Measurements from ENCODE around the gene ACOX3. TPM values are rescaled to one million over a fixed set of nuclear protein-coding genes. Genes with fewer than 3 reads are reported as not detected.

Gene ACOX3
- total RNA-seq, 4 donors from 2014 or later = 17.3 to 36.0 (median 24.5) TPM

GRCh38 chr4:8395504-8396296 is 44.8 kb downstream of the ACOX3 start:
- Histone ChIP-seq H3K27me3 (no peaks in the 10 kb centered on the region), H3K27ac (peak overlapping the region in 1 of 4 donors; percentile 72), H3K9me3 (no peaks in the 10 kb centered on the region), H3K4me1 (peaks cover 0 to 42% (median 18%) of the 10 kb centered on the region in 4 donors), H3K4me3 (no peak overlapping the region), H3K36me3 (peaks cover 0 to 56% (median 0%) of the 10 kb centered on the region in 3 donors)
- TF ChIP-seq POLR2A (IDR thresholded peaks at IDR 0.05) = no peak
- TF ChIP-seq CTCF (IDR thresholded peaks at IDR 0.05) = no peak
- TF ChIP-seq EP300 (IDR thresholded peaks at IDR 0.05) = no peak
- 90 to 92% methylated on average over 12 of the region's 12 CpGs for WGBS, 2 donors
- no peak for DNase-seq (ENCODE audit: low spot score in 2 of 2)

DNA sequence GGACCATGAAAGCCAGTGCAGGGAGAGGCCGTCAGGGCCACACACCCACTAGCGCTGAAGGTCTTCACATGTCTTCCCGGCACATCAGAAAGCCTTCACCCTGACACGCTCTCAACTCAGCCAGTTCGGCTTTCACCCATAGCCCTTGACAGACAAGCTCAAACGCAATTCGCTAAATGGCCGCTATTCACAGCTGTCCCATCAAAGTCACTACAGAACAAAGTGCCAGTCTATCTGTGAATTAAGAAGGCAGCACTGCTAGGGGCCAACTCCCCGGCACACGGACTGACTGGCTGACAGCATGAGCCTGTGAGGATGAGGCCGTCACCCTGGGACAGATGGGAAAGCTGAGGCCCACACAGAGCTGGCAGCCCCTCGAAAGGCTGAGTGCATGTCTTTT is 45.7 kb downstream of the ACOX3 start:
- H3K9me3 ChIP-seq = no peaks in the 10 kb centered on the region
- DNase-seq (ENCODE audit: low spot score in 2 of 2) = no peak
- H3K27ac ChIP-seq = peak overlapping the region in 3 of 4 donors; percentile 69 to 81 (median 72)
- WGBS, 2 donors = 63 to 69% methylated on average over 12 of the region's 12 CpGs
- H3K36me3 ChIP-seq = peaks cover 0 to 63% (median 0%) of the 10 kb centered on the region in 3 donors
- H3K4me3 ChIP-seq = no peak overlapping the region
- H3K27me3 ChIP-seq = no peaks in the 10 kb centered on the region
- TF ChIP-seq POLR2A (IDR thresholded peaks at IDR 0.05) (no peak), EP300 (IDR thresholded peaks at IDR 0.05) (no peak), CTCF (IDR thresholded peaks at IDR 0.05) (no peak)
- peaks cover 0 to 39% (median 18%) of the 10 kb centered on the region in 4 donors for H3K4me1 ChIP-seq

DNA sequence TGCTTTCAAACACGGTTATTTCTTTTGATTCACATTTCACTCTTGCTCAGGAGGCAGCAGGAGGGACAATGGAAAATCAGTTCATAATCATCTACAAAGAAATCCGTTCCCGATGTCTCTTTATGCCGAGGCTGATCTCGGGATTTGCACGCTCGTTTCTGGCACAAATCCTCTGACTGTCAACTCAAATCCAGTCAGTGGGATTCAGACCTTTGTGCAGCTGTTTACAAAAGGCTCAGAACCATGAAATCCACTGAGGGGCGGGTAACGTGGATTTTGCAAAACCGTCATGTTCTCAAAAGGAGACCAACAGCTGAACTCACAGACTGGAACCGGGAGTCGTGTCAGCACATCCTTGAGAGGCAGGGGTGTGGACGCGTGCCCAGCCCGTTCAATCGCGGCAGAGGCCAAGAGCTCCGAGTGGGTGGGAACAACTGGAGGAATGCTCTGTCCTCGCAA is 46.4 kb downstream of the ACOX3 start:
- no peak overlapping the region for H3K4me3 ChIP-seq

DNA sequence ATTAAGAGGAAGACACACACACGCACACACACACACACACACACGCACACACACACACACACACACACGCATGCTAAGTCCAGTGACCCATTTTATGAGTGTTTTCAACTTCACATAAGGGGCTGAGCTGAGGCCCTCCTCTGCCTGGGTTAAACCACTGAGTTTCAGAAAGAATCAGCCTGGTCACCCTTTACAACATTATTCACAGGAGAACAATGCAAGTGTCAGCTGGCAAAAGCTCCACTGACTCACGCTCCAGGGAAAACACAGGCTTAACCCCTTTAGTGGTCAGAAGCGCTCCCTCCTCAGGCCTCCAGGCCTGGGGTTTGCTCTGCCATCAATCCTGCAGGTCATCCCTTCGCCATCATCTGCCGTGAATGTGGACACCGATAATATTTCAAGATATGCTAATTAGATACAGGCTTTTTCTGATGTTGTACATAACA is 46.9 kb downstream of the ACOX3 start:
- no peaks in the 10 kb centered on the region for H3K9me3 ChIP-seq
- H3K27ac ChIP-seq = peak overlapping the region; percentile 39 to 81 (median 70)
- TF ChIP-seq CTCF (IDR thresholded peaks at IDR 0.05) = no peak
- TF ChIP-seq EP300 (IDR thresholded peaks at IDR 0.05) = peak in 1 of 2 donors; percentile 47
- TF ChIP-seq POLR2A (IDR thresholded peaks at IDR 0.05) = no peak
- peak; percentile 42 to 67 for DNase-seq (ENCODE audit: low spot score in 2 of 2)
- H3K4me3 ChIP-seq = peak overlapping the region in 1 of 4 donors; percentile 2
- H3K4me1 ChIP-seq = peaks cover 0 to 39% (median 18%) of the 10 kb centered on the region in 4 donors
- WGBS, 2 donors = 19 to 24% methylated on average over 8 of the region's 8 CpGs
- no peaks in the 10 kb centered on the region for H3K27me3 ChIP-seq
- peaks cover 0 to 65% (median under 1%) of the 10 kb centered on the region in 3 donors for H3K36me3 ChIP-seq

More for the DNA sequence above, 46.4 kb downstream of the ACOX3 start:
- Histone ChIP-seq H3K27ac (peak overlapping the region; percentile 39 to 81 (median 70)), H3K36me3 (peaks cover 0 to 65% (median 0%) of the 10 kb centered on the region in 3 donors), H3K9me3 (no peaks in the 10 kb centered on the region), H3K4me1 (peaks cover 0 to 39% (median 18%) of the 10 kb centered on the region in 4 donors), H3K27me3 (no peaks in the 10 kb centered on the region)
- peak; percentile 59 to 68 for DNase-seq (ENCODE audit: low spot score in 2 of 2)
- TF ChIP-seq EP300 (IDR thresholded peaks at IDR 0.05) (no peak), POLR2A (IDR thresholded peaks at IDR 0.05) (no peak), CTCF (IDR thresholded peaks at IDR 0.05) (no peak)
- 31 to 34% methylated on average over 19 of the region's 19 CpGs for WGBS, 2 donors
